RWPE2 (cell line): ENCODE data around the gene COMT.

Experiments used
- ATAC-seq: fragments of 200-7000 bp; cut with Tn5 transposase; 3 replicates; pipeline ENCODE4 v1.9.1; 2021; ENCODE audit warnings: low read depth
- DNase-seq: peaks from one replicate; pipeline ENCODE4 v3.0.0-alpha.2; 2020; ENCODE audit warnings: low spot score
- H3K27ac ChIP-seq: fragments of 450-650 bp; 2 replicates; pipeline ENCODE4 v1.5.1; 2017; ENCODE audit warnings: mild to moderate bottlenecking; ENCODE audit not compliant: poor library complexity, severe bottlenecking
- H3K27me3 ChIP-seq: fragments of 250-450 bp; sonication (Bioruptor Pico); 2 replicates; pipeline ENCODE4 v1.5.1; 2021; ENCODE audit warnings: mild to moderate bottlenecking, moderate library complexity; ENCODE audit not compliant: insufficient read depth, poor library complexity, severe bottlenecking
- H3K36me3 ChIP-seq: fragments of 250-450 bp; sonication (Bioruptor Pico); 2 replicates; pipeline ENCODE4 v1.5.1; 2020; ENCODE audit warnings: low read depth, mild to moderate bottlenecking, moderate library complexity
- H3K4me1 ChIP-seq: fragments of 250-450 bp; sonication (Bioruptor Pico); 2 replicates; pipeline ENCODE4 v1.5.1; 2021; ENCODE audit warnings: mild to moderate bottlenecking, moderate library complexity; ENCODE audit not compliant: insufficient read depth, poor library complexity, severe bottlenecking
- H3K4me3 ChIP-seq: fragments of 250-450 bp; sonication (Bioruptor Pico); 2 replicates; pipeline ENCODE4 v1.5.1; 2021; ENCODE audit warnings: mild to moderate bottlenecking, moderate library complexity; ENCODE audit not compliant: severe bottlenecking
- H3K9me3 ChIP-seq: fragments of 250-450 bp; sonication (Bioruptor Pico); 2 replicates; pipeline ENCODE4 v1.5.1; 2021; ENCODE audit warnings: mild to moderate bottlenecking, moderate library complexity; ENCODE audit not compliant: severe bottlenecking
- CTCF ChIP-seq: fragments of 450-650 bp; IDR thresholded peaks from one replicate; pipeline ENCODE4 v1.5.1; 2017; ENCODE audit warnings: mild to moderate bottlenecking, moderate library complexity; ENCODE audit not compliant: poor library complexity, severe bottlenecking

Gene COMT

GRCh38 chr22:19927696-19928095 lies 13.9 kb upstream of the COMT start:
- ATAC-seq, result no peak
- no peaks in the 10 kb centered on the region for H3K27me3 ChIP-seq
- H3K27ac ChIP-seq, result no peak overlapping the region
- DNase-seq, result no peak
- H3K4me1 ChIP-seq, result no peaks in the 10 kb centered on the region
- no peak overlapping the region for H3K4me3 ChIP-seq
- H3K36me3 ChIP-seq, result no peaks in the 10 kb centered on the region
- H3K9me3 ChIP-seq, result peaks cover 3% of the 10 kb centered on the region
- TF ChIP-seq CTCF, result no peak

- Histone ChIP-seq H3K27ac (no peak overlapping the region), H3K27me3 (no peaks in the 10 kb centered on the region), H3K9me3 (peaks cover 3% of the 10 kb centered on the region), H3K4me3 (no peak overlapping the region), H3K36me3 (no peaks in the 10 kb centered on the region), H3K4me1 (no peaks in the 10 kb centered on the region)
- ATAC-seq (no peak), DNase-seq (no peak)
- TF ChIP-seq CTCF, result no peak
Observed at GRCh38 chr22:19928207-19928606, 13.4 kb upstream of the COMT start.

GRCh38 chr22:19929586-19930550 lies 11.7 kb upstream of the COMT start:
- Histone ChIP-seq H3K4me3 (no peak overlapping the region), H3K27me3 (no peaks in the 10 kb centered on the region), H3K4me1 (no peaks in the 10 kb centered on the region), H3K36me3 (no peaks in the 10 kb centered on the region), H3K9me3 (peaks cover 3% of the 10 kb centered on the region), H3K27ac (no peak overlapping the region)
- DNase-seq, result no peak
- no peak for ATAC-seq
- no peak for TF ChIP-seq CTCF

GRCh38 chr22:19930551-19931486 lies 10.8 kb upstream of the COMT start:
- H3K4me3 ChIP-seq, result no peak overlapping the region
- ATAC-seq, result no peak
- H3K9me3 ChIP-seq, result no peaks in the 10 kb centered on the region
- no peaks in the 10 kb centered on the region for H3K36me3 ChIP-seq
- no peaks in the 10 kb centered on the region for H3K4me1 ChIP-seq
- TF ChIP-seq CTCF, result no peak
- no peaks in the 10 kb centered on the region for H3K27me3 ChIP-seq
- no peak for DNase-seq
- H3K27ac ChIP-seq, result no peak overlapping the region
